Cardiac septum (tissue), 1 donor: ENCODE data around the gene PI3. TPM values are rescaled to one million over a fixed set of nuclear protein-coding genes. Genes with fewer than 3 reads are reported as not detected.

Experiments used
- DNase-seq: peaks from one replicate; pipeline ENCODE4 v3.0.0-alpha.2; 2020; ENCODE audit warnings: low spot score
- intact Hi-C: fragments of 100-400 bp; cut with DNase I; formaldehyde crosslinking; loops from one replicate; pipeline ENCODE4 v1.14.0; 2022
- total RNA-seq: library from RNA; stranded (reverse); fragmentation: NEBNext Ultra II Directional; extraction: Animal tissue kit (Norgen Biotek cat#: 25700); gene quantifications from one replicate; pipeline ENCODE4 v1.2.1, GENCODE V29; 2021
- donor health status: DM: no; HTN: no; CAD: no.

PI3 gene
- total RNA-seq, 1 donor from 2014 or later: 0.62 TPM

DNA sequence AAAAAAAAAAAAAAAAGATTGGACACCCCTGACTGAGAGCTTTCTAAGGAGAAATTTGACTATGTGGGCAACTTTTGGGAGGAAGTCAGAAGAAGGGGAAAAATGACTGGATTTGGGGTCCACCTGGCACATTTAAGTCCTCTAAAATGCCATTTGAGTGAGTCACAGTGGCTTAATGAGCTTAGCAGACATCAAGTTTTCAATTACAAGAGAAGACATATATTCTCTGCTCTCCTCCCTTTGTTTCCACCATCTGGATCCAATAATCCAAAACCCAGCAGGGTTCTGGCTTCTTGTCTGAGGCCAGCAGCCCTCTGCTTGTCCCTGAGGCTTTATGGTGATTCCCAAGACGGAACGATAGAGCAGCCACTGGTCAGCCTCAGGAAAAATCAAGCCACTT lies 6.9 kb downstream of the PI3 start:
- intact Hi-C loops: no loop called here
- no peak for DNase-seq

DNA sequence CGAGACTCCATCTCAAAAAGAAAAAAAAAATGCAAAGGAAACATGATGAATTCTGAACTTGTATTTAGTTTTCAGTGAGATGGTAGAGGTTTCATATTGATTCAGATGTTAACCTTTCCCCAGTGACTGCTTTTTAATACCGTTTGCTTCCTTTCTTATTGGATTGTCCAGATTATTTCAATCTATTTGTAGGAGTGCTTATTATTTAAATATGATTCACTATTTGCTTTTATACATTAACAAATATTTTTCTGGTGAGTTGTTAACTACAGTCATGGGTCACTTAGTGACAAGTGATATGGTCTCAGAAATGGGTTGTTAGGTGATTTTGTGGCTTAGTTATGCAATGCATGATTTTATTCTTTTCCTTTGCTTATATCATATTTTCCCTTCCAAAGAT lies 8.4 kb downstream of the PI3 start:
- DNase-seq: no peak
- intact Hi-C loops: no loop called here

DNA sequence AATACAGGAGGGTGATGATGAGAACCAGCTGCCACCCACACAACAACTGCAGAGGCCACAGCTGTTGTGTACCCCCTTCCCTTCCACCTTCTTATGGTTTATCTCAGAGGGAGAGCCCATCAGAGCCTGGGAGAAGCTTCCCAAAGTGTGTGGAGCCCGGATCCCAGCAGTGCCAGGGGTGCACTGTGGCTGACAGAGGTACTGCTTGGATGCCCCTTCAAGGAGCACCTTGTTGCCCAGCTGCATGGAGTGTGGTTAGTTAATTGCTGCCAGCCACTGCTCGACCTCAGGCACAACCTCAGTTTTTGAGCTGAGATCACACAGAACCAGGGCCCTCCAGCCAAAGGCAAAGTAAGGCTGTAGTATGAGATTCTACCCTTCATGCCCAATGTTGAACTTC lies 13.0 kb downstream of the PI3 start:
- intact Hi-C loops: no loop called here
- DNase-seq: no peak

DNA sequence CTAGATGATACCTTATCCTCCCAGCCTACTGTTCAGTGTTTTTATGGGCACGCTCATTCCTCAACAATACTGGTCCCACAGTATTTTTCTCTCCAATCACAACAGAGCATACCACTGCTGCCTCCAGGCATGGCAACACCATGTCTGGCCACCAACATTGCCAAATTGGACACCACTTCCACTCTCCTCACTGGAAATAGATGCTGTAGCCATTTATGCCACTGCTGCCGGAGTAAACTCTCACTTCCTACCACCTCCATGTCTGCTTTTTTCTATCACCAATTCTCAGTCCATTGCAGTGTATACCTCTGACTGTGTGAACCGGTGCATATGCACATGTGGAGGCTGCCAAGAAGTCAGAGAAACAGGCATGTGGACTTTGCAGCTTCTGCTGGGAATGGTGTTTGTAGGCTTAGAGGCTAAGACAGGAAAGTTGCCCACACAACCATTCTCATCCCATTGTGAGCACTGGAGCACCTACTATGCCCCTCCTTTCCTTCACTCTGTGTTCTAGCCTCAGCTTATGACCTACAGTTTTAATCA lies 14.4 kb downstream of the PI3 start:
- DNase-seq: no peak
- intact Hi-C loops: no loop called here

DNA sequence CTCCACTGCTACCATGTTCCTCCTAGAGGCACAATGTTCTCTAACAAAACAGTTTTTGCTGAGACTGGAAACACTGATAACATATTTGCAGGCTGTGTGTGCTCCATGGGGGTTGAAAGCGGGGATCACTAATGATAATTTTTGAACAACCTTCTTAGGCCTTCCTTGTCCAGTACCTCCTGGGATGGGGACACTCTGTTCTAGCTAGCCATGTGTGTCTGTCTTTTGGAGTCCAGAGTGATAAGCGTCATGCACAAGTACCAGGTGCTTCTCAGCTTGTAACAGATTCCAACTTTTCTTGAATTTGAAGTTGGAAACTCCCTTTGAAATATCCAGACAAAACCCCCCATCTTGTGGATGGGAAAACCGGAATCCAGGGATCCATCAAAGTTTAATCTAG lies 15.2 kb downstream of the PI3 start:
- intact Hi-C loops: no loop called here
- DNase-seq: no peak

GRCh38 chr20:45191926-45192325 lies 17.2 kb downstream of the PI3 start:
- intact Hi-C loops: no loop called here
- no peak for DNase-seq

DNA sequence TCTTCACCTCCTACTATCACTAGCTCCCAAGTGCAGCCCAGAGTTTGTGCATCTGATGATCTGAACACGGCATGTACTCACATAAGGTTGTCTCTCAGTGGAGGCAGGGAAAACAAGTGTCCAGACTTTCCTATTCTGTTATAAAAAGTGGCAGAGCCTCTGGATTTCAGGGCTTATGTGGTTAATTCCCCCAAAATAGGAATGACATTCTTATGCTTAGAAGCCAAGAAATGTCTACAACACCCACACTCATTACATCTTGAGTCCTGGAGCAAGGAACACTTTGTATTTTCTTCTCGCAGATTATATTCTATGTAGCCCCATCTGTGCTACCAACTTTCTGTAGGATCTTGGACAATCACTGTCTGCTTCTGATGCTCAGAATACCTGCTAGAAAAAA lies 18.6 kb downstream of the PI3 start:
- DNase-seq: no peak
- intact Hi-C loops: no loop called here

- no peak for DNase-seq
- intact Hi-C loops: no loop called here
These were observed 32.0 kb downstream of the PI3 start, which contains the start of gene SEMG1 for GRCh38 chr20:45206725-45207124. SEMG1 (plus strand) TSS chr20:45207033; CDS start chr20:45207054, 21 bp downstream.

GRCh38 chr20:45209924-45210323 lies 35.2 kb downstream of the PI3 start:
- intact Hi-C loops: no loop called here

DNA sequence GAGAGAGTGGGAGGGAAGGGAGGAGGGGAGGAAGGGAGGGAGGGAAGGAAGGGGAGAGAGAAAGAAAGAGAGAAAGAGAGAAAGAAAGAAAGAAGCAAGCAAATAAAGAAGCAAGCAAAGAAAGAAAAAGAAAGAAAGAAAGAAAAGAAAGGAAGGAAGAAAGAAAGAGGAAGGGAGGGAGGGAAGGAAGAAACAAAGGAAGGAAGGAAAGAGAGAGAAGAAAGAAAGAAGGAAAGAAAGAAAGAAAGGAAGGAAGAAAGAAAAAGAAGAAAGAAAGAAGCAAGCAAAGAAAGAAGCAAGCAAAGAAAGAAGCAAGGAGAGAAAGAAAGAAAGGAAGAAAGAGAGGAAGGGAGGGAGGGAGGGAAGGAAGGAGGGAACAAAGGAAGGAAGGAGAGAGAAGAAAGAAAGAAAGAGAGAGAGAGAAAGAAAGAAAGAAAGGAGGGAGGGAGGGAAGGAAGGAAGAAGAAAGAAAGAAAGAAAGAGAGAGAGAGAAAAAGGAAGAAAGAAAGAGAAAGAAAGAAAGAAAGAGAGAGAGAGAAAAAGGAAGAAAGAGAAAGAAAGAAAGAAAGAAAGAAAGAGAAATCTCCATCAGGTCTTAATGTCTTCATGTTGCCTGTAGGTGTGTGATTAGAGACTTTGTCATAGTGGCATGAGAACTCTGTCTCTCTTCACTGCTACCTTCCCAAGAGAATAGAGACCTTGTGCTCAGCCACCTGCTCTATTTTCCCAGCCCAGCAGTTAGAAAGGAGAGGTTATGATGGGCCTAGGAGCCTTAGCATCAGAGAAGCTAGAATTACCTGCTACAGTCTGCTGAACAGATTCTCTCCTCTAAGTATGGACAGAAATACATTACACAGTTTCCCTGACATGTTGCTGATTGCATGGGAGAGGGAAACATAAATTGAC lies 37.1 kb downstream of the PI3 start:
- DNase-seq: no peak
- intact Hi-C loops: no loop called here

More at GRCh38 chr20:45209924-45210323, 35.2 kb downstream of the PI3 start:
- DNase-seq: no peak

GRCh38 chr20:45212836-45213235 lies 38.1 kb downstream of the PI3 start:
- intact Hi-C loops: no loop called here
- DNase-seq: no peak

GRCh38 chr20:45218124-45218523 lies 43.4 kb downstream of the PI3 start:
- no peak for DNase-seq
- intact Hi-C loops: no loop called here

DNA sequence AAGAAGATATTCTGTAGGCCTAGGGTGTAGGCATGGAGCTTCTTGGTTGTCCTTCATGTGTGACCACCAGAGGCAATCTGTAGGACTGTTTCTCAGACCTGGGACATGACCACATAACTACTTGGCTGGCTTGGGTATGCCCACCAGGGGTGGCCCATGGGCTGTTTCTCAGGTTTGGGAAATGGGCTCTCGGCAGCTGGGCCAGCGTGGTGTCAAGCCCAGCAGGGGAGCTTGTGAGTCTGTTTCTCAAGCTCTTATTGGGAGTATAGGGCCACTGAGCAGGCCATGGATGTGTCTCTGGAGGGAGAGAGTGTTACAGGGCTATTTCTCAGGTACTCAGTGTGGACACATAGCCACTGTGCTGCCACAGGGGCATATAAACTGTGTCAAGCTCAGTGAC lies 43.9 kb downstream of the PI3 start:
- no peak for DNase-seq
- intact Hi-C loops: no loop called here

GRCh38 chr20:45221076-45221475 lies 46.4 kb downstream of the PI3 start, which contains the start of gene SEMG2:
SEMG2 (plus strand) TSS chr20:45221373; CDS start chr20:45221390, 17 bp downstream.
- intact Hi-C loops: no loop called here
- no peak for DNase-seq

DNA sequence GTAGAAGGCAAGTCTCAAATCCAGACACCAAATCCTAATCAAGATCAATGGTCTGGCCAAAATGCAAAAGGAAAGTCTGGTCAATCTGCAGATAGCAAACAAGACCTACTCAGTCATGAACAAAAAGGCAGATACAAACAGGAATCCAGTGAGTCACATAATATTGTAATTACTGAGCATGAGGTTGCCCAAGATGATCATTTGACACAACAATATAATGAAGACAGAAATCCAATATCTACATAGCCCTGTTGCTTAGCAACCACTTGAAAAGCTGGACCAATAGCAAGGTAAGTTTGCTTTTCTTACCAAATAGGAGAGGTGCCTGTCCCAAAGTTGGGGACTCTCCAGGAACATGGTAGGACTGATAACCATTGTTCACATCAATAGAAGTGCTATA lies 48.4 kb downstream of the PI3 start:
- intact Hi-C loops: no loop called here
- no peak for DNase-seq

Other genes with a start within 250 kb of the PI3 start
- gene TOMM34, start 214.5 kb upstream of the PI3 start, total RNA-seq: 10.7 TPM
- gene STK4, start 208.4 kb upstream of the PI3 start, total RNA-seq: 11.3 TPM
- 0.08 TPM for gene KCNS1, start 73.8 kb upstream of the PI3 start, total RNA-seq
- gene WFDC5, start 59.7 kb upstream of the PI3 start, total RNA-seq: not detected
- gene WFDC12, start 50.4 kb upstream of the PI3 start, total RNA-seq: not detected
- not detected for gene SEMG1, start 32.1 kb downstream of the PI3 start, total RNA-seq
- not detected for gene SEMG2, start 46.5 kb downstream of the PI3 start, total RNA-seq
- 1.3 TPM for gene SLPI, start 79.7 kb downstream of the PI3 start, total RNA-seq
- not detected for gene RBPJL, start 131.9 kb downstream of the PI3 start, total RNA-seq
- gene MATN4, start 133.4 kb downstream of the PI3 start, total RNA-seq: not detected
- gene SDC4, start 173.5 kb downstream of the PI3 start, total RNA-seq: 100 TPM
- 17.4 TPM for gene SYS1, start 188.3 kb downstream of the PI3 start, total RNA-seq
- 2.2 TPM for gene TP53TG5, start 203.4 kb downstream of the PI3 start, total RNA-seq
- gene DBNDD2, start 233.4 kb downstream of the PI3 start, total RNA-seq: 209 TPM
- gene PIGT, start 241.2 kb downstream of the PI3 start, total RNA-seq: 139 TPM